Tibial nerve (tissue), 4 donors: Measurements from ENCODE around the gene RALGAPB. TPM values are rescaled to one million over a fixed set of nuclear protein-coding genes. Genes with fewer than 3 reads are reported as not detected.

Source experiments
- DNase-seq, 2 donors: peaks; one replicate each; pipeline ENCODE4 v3.0.0-alpha.2; 2019; ENCODE audit warnings: low spot score in 2 of 2
- H3K27ac ChIP-seq, 4 donors: fragments of 200-600 bp; sonication (generic) in 3 of 4; one replicate each; pipeline ENCODE4 v1.5.1; 2017 to 2019; ENCODE audit warnings: mild to moderate bottlenecking in 1 of 4
- H3K27me3 ChIP-seq, 2 donors: fragments of 200-600 bp; sonication (generic) in 1 of 2; one replicate each; pipeline versions ENCODE4 v1.5.1 to v1.6.0; 2017 to 2019
- H3K36me3 ChIP-seq, 3 donors: fragments of 200-600 bp; sonication (generic); one replicate each; pipeline ENCODE4 v1.5.1; 2018 to 2019
- H3K4me1 ChIP-seq, 4 donors: fragments of 200-600 bp; sonication (generic) in 3 of 4; one replicate each; pipeline ENCODE4 v1.5.1; 2017 to 2019
- H3K4me3 ChIP-seq, 4 donors: fragments of 200-600 bp; sonication (generic) in 3 of 4; one replicate each; pipeline ENCODE4 v1.5.1; 2017 to 2019; ENCODE audit warnings: mild to moderate bottlenecking in 1 of 4, moderate library complexity in 1 of 4
- H3K9me3 ChIP-seq, 4 donors: fragments of 200-600 bp; sonication (generic) in 3 of 4; one replicate each; pipeline ENCODE4 v1.5.1; 2017 to 2019
- EP300 ChIP-seq, 2 donors: sonication (generic); formaldehyde crosslinking; IDR thresholded peaks; one replicate each; pipeline ENCODE4 v1.6.1; 2017; ENCODE audit warnings: antibody characterized with exemption in 2 of 2, mild to moderate bottlenecking in 1 of 2
- POLR2A ChIP-seq, 2 donors: fragments of 450-650 bp; IDR thresholded peaks; one replicate each; pipeline ENCODE4 v1.6.1; 2017; ENCODE audit warnings: antibody characterized with exemption in 2 of 2, mild to moderate bottlenecking in 2 of 2, moderate library complexity in 2 of 2
- WGBS, 2 donors: methylation state at CpG; one replicate each; pipeline ENCODE4 v1.1.5; 2018; 5-methylcytosine and 5-hydroxymethylcytosine counted together
- total RNA-seq, 4 donors: library from RNA; depleted of rRNA; stranded (reverse); fragments of >200 nt; gene quantifications; one replicate each; pipeline ENCODE4 v1.1.0, GENCODE V29; 2016
- TF ChIP-seq, protein P1 (sequence below), 5 experiments: fragments of 200-600 bp in 3 of 5; fragments of 450-650 bp in 2 of 5; sonication (generic) in 3 of 5; IDR thresholded peaks; one replicate each; pipeline ENCODE4 v1.5.1; 2016 to 2019; ENCODE audit warnings: antibody characterized with exemption in 5 of 5, mild to moderate bottlenecking in 3 of 5, moderate library complexity in 2 of 5

RALGAPB gene
- total RNA-seq, 4 donors from 2014 or later: 33.9 to 45.9 (median 44.3) TPM

DNA sequence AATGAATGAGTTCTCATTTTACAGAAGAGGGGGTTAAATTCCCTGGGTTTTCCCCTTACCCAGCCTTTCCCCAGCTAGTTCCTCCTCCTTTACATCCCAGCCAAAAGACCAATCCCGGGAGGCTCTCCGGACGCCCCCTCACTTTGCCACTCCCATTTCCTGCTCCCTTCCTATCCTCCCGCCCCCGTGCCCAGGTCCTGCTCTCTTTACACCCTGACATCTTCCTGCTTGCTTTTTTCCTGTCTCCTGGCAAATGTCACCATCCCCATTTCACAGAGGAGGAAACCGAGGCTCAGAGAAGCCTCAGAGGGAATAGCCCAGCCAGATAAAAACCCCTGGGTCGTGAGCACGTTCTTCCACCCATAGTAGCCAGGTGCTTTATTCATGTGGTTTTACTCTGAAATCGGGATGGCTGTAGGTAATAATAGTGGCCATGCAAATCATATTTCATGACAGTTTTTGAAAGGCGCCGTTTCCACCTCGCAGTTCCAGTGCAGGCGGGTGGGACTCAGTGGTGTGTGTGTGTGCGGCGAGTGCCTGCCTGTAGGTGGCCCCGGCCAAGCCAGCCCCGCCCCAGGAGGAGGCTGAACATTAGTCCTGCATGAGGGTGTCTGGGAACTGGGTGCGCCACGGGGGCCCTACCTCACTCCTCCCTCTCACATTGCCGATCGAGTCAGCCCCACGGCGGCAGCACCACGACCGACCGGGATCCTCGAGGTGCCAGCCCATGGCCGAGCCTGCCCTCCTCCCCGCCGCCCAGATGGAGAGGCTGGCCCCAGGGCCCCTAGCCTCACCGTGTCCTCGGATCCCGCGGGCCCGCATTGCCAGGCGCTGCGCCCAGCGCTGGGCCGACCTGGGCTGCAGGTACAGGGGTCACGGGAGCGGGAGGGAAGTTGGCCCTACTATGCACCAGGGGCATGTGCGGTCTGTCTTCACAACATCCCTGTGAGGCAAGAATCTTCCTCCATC, 128.9 kb downstream of the RALGAPB start, which contains the start of gene ARHGAP40:
Gene ARHGAP40, plus strand, starts transcription at position 594 of the 969 bp plus-strand sequence.
- no peak within 1 kb of the TSS for H3K27ac ChIP-seq

DNA sequence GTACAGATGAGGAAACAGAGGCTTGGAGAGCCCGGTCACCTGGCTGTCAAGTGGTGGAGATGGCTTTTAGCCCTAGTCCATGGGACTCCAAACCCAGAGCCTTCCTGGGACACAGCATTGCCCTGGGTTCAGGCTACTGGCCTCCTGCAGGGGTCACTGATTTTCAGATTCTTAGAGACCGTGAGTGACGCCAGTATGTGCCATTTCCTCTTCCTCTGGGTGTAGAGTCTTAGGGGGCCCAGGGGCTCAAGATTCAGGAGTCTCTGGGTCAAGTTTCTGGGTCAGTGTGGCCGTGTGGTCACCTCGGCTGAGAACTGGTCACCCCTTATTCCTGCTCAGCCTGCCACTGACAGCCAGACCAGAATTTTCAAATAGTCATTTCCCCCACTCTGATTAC, 129.5 kb downstream of the RALGAPB start:
- Histone ChIP-seq H3K27ac (no peak overlapping the region), H3K27me3 (peaks cover 0 to 59% of the 10 kb centered on the region in 2 donors), H3K36me3 (no peaks in the 10 kb centered on the region), H3K4me1 (peaks cover 0 to 7% (median 0%) of the 10 kb centered on the region in 4 donors), H3K9me3 (no peaks in the 10 kb centered on the region), H3K4me3 (no peak overlapping the region)
- WGBS, 2 donors: 13 to 41% methylated on average over 4 to 5 of the region's 5 CpGs
- no peak for DNase-seq
- TF ChIP-seq, protein P1, sequence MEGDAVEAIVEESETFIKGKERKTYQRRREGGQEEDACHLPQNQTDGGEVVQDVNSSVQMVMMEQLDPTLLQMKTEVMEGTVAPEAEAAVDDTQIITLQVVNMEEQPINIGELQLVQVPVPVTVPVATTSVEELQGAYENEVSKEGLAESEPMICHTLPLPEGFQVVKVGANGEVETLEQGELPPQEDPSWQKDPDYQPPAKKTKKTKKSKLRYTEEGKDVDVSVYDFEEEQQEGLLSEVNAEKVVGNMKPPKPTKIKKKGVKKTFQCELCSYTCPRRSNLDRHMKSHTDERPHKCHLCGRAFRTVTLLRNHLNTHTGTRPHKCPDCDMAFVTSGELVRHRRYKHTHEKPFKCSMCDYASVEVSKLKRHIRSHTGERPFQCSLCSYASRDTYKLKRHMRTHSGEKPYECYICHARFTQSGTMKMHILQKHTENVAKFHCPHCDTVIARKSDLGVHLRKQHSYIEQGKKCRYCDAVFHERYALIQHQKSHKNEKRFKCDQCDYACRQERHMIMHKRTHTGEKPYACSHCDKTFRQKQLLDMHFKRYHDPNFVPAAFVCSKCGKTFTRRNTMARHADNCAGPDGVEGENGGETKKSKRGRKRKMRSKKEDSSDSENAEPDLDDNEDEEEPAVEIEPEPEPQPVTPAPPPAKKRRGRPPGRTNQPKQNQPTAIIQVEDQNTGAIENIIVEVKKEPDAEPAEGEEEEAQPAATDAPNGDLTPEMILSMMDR (IDR thresholded peaks at IDR 0.05): no peak
- no peak for TF ChIP-seq EP300 (IDR thresholded peaks at IDR 0.05)

More for the DNA sequence above, 128.9 kb downstream of the RALGAPB start, which contains the start of gene ARHGAP40:
- peaks cover 0 to 56% of the 10 kb centered on the region in 2 donors for H3K27me3 ChIP-seq
- DNase-seq: no peak
- no peak for TF ChIP-seq EP300 (IDR thresholded peaks at IDR 0.05)
- no peak for TF ChIP-seq POLR2A (IDR thresholded peaks at IDR 0.05)
- TF ChIP-seq, protein P1 (IDR thresholded peaks at IDR 0.05): no peak
- H3K4me3 ChIP-seq: no peak within 1 kb of the TSS
- H3K4me1 ChIP-seq: peaks cover 0 to 7% (median 0%) of the 10 kb centered on the region in 4 donors
- H3K36me3 ChIP-seq: no peaks in the 10 kb centered on the region
- 6 to 9% methylated on average over 38 to 40 of the region's 42 CpGs for WGBS, 2 donors
- no peaks in the 10 kb centered on the region for H3K9me3 ChIP-seq

DNA sequence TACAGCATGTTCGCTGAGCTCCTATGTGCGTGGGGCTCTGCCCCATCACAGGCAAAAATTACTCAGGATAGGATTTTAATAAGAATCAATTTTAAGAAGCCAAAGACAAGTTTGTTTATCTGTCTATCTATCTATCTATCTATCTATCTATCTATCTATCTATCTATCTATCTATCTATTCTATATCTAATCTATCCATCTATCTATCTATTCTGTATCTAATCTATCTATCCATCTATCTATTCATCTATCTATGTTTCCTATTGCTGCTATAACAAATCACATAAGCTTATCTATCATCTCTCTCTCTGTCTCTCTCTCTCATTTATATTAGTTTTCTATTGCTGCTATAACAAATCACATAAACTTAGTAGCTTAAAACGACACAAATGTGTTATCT, 130.6 kb downstream of the RALGAPB start:
- H3K27me3 ChIP-seq: peaks cover 0 to 59% of the 10 kb centered on the region in 2 donors
- WGBS, 2 donors: 75% methylated on average over 3 of the region's 3 CpGs

DNA sequence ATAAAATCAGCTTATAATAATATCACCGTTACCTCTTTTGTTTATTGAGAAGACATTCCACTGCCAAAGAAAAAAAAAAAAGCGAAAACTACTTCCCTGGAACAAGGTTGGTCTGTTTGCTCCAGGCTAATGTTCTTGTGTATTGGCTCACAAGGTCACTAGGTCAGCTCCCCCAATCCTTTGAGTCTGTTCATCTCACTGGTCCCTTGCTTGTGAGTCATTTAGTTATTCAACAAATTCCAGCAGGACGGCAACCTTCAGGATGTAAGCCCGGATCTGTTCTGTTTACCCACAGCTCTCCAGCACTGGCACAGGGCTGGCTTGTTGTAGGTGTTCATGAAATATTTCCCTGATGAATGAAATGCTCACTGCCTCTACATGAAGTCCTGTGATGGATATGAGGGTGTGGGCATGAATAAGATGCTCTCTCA, 132.2 kb downstream of the RALGAPB start:
- Histone ChIP-seq H3K27ac (no peak overlapping the region), H3K36me3 (no peaks in the 10 kb centered on the region), H3K27me3 (peaks cover 0 to 56% of the 10 kb centered on the region in 2 donors), H3K9me3 (no peaks in the 10 kb centered on the region), H3K4me3 (no peak overlapping the region), H3K4me1 (peaks cover 0 to 7% (median 0%) of the 10 kb centered on the region in 4 donors)
- no peak for DNase-seq
- 21 to 36% methylated on average over 4 of the region's 4 CpGs for WGBS, 2 donors
- TF ChIP-seq POLR2A (IDR thresholded peaks at IDR 0.05) (no peak), EP300 (IDR thresholded peaks at IDR 0.05) (no peak)
- TF ChIP-seq, protein P1 (IDR thresholded peaks at IDR 0.05): no peak

More for the DNA sequence above, 130.6 kb downstream of the RALGAPB start:
- DNase-seq: no peak
- H3K36me3 ChIP-seq: no peaks in the 10 kb centered on the region
- H3K27ac ChIP-seq: no peak overlapping the region
- no peak overlapping the region for H3K4me3 ChIP-seq
- TF ChIP-seq, protein P1 (IDR thresholded peaks at IDR 0.05): no peak
- TF ChIP-seq POLR2A (IDR thresholded peaks at IDR 0.05) (no peak), EP300 (IDR thresholded peaks at IDR 0.05) (no peak)
- H3K9me3 ChIP-seq: no peaks in the 10 kb centered on the region
- H3K4me1 ChIP-seq: peaks cover 0 to 7% (median 0%) of the 10 kb centered on the region in 4 donors

DNA sequence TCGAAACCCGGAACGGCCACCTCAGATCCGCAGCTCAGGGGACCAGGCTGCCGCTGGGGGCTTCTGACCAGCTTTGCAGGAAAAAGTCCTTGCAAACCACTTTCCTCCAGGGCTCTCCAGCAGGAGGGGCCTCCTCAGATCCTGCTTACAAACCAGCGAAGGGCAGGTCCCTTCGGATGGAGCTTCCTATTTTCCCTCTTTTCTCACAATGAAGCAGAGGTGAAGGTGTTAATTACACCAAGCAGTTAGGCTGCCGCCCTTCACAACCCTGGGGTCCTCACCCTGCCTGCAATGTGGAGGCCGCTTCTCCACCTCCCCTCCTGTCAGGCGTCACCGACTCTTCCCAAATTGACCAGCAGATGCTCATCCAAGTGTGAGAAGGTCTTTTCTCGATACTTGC, 134.7 kb downstream of the RALGAPB start:
- Histone ChIP-seq H3K4me3 (no peak overlapping the region), H3K36me3 (no peaks in the 10 kb centered on the region), H3K27me3 (peaks cover 0 to 34% of the 10 kb centered on the region in 2 donors), H3K4me1 (no peaks in the 10 kb centered on the region), H3K27ac (no peak overlapping the region), H3K9me3 (no peaks in the 10 kb centered on the region)
- no peak for TF ChIP-seq POLR2A (IDR thresholded peaks at IDR 0.05)
- no peak for DNase-seq
- WGBS, 2 donors: 33 to 44% methylated on average over 12 of the region's 12 CpGs
